NCI-H1105 (cell line): ENCODE data around the gene YTHDC1.
"Not testable (repeated sequence)": the region's sequence is repeated elsewhere in the genome, so short reads cannot be mapped to it uniquely, and the experiment has no call there.

ENCODE experiments used
- DNase-seq: peaks from one replicate; lab custom pipeline; 2025; lab: John Stamatoyannopoulos, UW

Gene YTHDC1

GRCh38 chr4:68288393-68288740 is 61.5 kb downstream of the YTHDC1 start:
- DNase-seq, result no peak

GRCh38 chr4:68287704-68288392 is 62.0 kb downstream of the YTHDC1 start:
- DNase-seq, result no peak

GRCh38 chr4:68283714-68284113 is 66.2 kb downstream of the YTHDC1 start:
- DNase-seq, result no peak

- no peak for DNase-seq
Measured at GRCh38 chr4:68283095-68283494, 66.8 kb downstream of the YTHDC1 start.

GRCh38 chr4:68281796-68282740 is 67.8 kb downstream of the YTHDC1 start:
- DNase-seq, result not testable (repeated sequence)

GRCh38 chr4:68278029-68278428 is 71.9 kb downstream of the YTHDC1 start:
- DNase-seq, result no peak

- no peak for DNase-seq
Measured at GRCh38 chr4:68277627-68278026, 72.3 kb downstream of the YTHDC1 start.

- DNase-seq, result no peak
Measured at GRCh38 chr4:68272860-68273259, 77.0 kb downstream of the YTHDC1 start.

GRCh38 chr4:68272380-68272779 is 77.5 kb downstream of the YTHDC1 start:
- DNase-seq, result no peak

- no peak for DNase-seq
Measured at GRCh38 chr4:68271851-68272357, 78.0 kb downstream of the YTHDC1 start.

GRCh38 chr4:68267433-68267944 is 82.4 kb downstream of the YTHDC1 start:
- no peak for DNase-seq

GRCh38 chr4:68264875-68265565 is 84.9 kb downstream of the YTHDC1 start:
- no peak for DNase-seq
